Liver (tissue), 3 donors: ENCODE results near the gene WWC2.

ENCODE experiments used
- FOXA1 ChIP-seq: IDR thresholded peaks from 2 replicates; pipeline ENCODE4 v1.6.1; 2016; ENCODE audit warnings: antibody characterized with exemption
- GABPA ChIP-seq, 2 donors: IDR thresholded peaks in 1 of 2; conservative IDR thresholded peaks in 1 of 2; 2 replicates each; pipeline ENCODE4 v1.6.1; 2016; ENCODE audit warnings: antibody characterized with exemption in 2 of 2, mild to moderate bottlenecking in 1 of 2, moderate library complexity in 1 of 2
- JUND ChIP-seq, 2 donors: IDR thresholded peaks; 2 replicates each; pipeline ENCODE4 v1.6.1; 2016; ENCODE audit warnings: antibody characterized with exemption in 2 of 2
- NR2F2 ChIP-seq: IDR thresholded peaks from 2 replicates; pipeline ENCODE4 v1.6.1; 2016; ENCODE audit warnings: antibody characterized with exemption
- SP1 ChIP-seq: IDR thresholded peaks from 2 replicates; pipeline ENCODE4 v1.6.1; 2018; ENCODE audit warnings: antibody characterized with exemption, mild to moderate bottlenecking
- TAF1 ChIP-seq: conservative IDR thresholded peaks from 2 replicates; pipeline ENCODE4 v1.6.1; 2016; ENCODE audit warnings: antibody characterized with exemption, mild to moderate bottlenecking
- YY1 ChIP-seq: IDR thresholded peaks from 2 replicates; pipeline ENCODE4 v1.6.1; 2016; ENCODE audit warnings: antibody characterized with exemption, mild to moderate bottlenecking
- TF ChIP-seq, protein P1 (sequence below): fragments of 150-350 bp; IDR thresholded peaks from 2 replicates; pipeline ENCODE4 v1.5.1; 2017; ENCODE audit warnings: improper control_type of control experiment, low read depth, low read length; ENCODE audit not compliant: missing input control
- TF ChIP-seq, protein P2 (sequence below): IDR thresholded peaks from 2 replicates; pipeline ENCODE4 v1.6.1; 2016; ENCODE audit warnings: antibody characterized with exemption
- TF ChIP-seq, protein P3 (sequence below): IDR thresholded peaks from 2 replicates; pipeline ENCODE4 v1.6.1; 2016; ENCODE audit warnings: antibody characterized with exemption
- TF ChIP-seq, protein P4 (sequence below): IDR thresholded peaks from 2 replicates; pipeline ENCODE4 v1.6.1; 2016; ENCODE audit warnings: antibody characterized with exemption, mild to moderate bottlenecking
- TF ChIP-seq, protein P5 (sequence below): IDR thresholded peaks from 2 replicates; pipeline ENCODE4 v1.6.1; 2016; ENCODE audit warnings: antibody characterized with exemption
- donor health status: healthy.
- donor health status: healthy.

DNA sequence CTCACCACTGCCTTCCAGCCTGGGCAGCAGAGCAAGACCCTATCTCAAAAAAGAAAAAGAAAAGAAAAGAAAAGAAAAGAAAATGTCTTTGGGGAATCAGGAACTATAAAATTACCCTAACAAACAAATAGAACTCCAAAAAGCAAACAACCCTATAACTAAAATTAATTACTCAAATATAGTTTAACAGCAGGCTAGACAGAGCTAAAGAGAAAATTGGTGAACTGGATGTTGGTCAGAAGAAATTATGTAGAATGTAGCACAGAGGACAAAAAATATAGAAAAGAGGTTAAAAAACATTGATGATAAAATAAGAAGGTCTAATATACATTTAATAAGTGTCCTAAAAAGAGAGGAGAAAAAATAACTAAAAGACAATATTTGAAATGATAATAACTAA lies 27.8 kb upstream of the WWC2 start:
- no peak for TF ChIP-seq JUND (IDR thresholded peaks at IDR 0.05)
- TF ChIP-seq, protein P1, sequence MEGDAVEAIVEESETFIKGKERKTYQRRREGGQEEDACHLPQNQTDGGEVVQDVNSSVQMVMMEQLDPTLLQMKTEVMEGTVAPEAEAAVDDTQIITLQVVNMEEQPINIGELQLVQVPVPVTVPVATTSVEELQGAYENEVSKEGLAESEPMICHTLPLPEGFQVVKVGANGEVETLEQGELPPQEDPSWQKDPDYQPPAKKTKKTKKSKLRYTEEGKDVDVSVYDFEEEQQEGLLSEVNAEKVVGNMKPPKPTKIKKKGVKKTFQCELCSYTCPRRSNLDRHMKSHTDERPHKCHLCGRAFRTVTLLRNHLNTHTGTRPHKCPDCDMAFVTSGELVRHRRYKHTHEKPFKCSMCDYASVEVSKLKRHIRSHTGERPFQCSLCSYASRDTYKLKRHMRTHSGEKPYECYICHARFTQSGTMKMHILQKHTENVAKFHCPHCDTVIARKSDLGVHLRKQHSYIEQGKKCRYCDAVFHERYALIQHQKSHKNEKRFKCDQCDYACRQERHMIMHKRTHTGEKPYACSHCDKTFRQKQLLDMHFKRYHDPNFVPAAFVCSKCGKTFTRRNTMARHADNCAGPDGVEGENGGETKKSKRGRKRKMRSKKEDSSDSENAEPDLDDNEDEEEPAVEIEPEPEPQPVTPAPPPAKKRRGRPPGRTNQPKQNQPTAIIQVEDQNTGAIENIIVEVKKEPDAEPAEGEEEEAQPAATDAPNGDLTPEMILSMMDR: no peak
- TF ChIP-seq, protein P2, sequence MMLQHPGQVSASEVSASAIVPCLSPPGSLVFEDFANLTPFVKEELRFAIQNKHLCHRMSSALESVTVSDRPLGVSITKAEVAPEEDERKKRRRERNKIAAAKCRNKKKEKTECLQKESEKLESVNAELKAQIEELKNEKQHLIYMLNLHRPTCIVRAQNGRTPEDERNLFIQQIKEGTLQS: no peak
- TF ChIP-seq SP1: no peak
- TF ChIP-seq, protein P3, sequence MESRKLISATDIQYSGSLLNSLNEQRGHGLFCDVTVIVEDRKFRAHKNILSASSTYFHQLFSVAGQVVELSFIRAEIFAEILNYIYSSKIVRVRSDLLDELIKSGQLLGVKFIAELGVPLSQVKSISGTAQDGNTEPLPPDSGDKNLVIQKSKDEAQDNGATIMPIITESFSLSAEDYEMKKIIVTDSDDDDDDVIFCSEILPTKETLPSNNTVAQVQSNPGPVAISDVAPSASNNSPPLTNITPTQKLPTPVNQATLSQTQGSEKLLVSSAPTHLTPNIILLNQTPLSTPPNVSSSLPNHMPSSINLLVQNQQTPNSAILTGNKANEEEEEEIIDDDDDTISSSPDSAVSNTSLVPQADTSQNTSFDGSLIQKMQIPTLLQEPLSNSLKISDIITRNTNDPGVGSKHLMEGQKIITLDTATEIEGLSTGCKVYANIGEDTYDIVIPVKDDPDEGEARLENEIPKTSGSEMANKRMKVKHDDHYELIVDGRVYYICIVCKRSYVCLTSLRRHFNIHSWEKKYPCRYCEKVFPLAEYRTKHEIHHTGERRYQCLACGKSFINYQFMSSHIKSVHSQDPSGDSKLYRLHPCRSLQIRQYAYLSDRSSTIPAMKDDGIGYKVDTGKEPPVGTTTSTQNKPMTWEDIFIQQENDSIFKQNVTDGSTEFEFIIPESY: no peak
- TF ChIP-seq GABPA (IDR thresholded peaks at IDR 0.05 in 1 of 2, conservative IDR thresholded peaks at IDR 0.05 in 1 of 2): no peak
- TF ChIP-seq FOXA1: no peak
- TF ChIP-seq, protein P4, sequence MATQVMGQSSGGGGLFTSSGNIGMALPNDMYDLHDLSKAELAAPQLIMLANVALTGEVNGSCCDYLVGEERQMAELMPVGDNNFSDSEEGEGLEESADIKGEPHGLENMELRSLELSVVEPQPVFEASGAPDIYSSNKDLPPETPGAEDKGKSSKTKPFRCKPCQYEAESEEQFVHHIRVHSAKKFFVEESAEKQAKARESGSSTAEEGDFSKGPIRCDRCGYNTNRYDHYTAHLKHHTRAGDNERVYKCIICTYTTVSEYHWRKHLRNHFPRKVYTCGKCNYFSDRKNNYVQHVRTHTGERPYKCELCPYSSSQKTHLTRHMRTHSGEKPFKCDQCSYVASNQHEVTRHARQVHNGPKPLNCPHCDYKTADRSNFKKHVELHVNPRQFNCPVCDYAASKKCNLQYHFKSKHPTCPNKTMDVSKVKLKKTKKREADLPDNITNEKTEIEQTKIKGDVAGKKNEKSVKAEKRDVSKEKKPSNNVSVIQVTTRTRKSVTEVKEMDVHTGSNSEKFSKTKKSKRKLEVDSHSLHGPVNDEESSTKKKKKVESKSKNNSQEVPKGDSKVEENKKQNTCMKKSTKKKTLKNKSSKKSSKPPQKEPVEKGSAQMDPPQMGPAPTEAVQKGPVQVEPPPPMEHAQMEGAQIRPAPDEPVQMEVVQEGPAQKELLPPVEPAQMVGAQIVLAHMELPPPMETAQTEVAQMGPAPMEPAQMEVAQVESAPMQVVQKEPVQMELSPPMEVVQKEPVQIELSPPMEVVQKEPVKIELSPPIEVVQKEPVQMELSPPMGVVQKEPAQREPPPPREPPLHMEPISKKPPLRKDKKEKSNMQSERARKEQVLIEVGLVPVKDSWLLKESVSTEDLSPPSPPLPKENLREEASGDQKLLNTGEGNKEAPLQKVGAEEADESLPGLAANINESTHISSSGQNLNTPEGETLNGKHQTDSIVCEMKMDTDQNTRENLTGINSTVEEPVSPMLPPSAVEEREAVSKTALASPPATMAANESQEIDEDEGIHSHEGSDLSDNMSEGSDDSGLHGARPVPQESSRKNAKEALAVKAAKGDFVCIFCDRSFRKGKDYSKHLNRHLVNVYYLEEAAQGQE: no peak
- TF ChIP-seq, protein P5, sequence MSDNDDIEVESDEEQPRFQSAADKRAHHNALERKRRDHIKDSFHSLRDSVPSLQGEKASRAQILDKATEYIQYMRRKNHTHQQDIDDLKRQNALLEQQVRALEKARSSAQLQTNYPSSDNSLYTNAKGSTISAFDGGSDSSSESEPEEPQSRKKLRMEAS: no peak
- no peak for TF ChIP-seq YY1
- no peak for TF ChIP-seq NR2F2
- no peak for TF ChIP-seq TAF1
